GM12874 (cell line): ENCODE results near the gene NPAS2.

Source experiments
- CTCF ChIP-seq: IDR thresholded peaks from 2 replicates; pipeline ENCODE4 v1.5.1; 2011; ENCODE audit warnings: low read depth, mild to moderate bottlenecking, control low read depth, low read length, moderate library complexity; ENCODE audit not compliant: insufficient read depth

The NPAS2 gene

DNA sequence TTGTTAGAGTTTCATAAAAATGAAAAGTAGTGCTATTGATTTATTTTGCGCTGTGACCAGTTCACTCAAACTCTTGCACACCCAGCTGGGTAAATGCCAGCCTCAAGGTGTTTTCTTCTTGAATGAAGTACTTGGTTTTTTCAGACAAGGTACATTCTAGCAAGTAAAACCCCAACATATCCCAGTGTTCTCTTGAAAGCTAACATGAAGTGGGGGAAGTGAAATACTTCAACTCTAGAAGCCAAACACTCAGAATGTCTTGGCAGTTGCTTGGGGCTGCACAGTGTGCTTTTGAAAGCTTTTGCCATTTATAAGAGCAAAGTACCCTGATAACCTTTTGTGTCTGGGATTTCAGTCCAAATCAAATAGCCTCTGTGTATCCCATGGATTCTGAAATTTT is 13.4 kb downstream of the NPAS2 start:
- no peak for TF ChIP-seq CTCF

GRCh38 chr2:100834221-100834620 is 14.3 kb downstream of the NPAS2 start:
- TF ChIP-seq CTCF: no peak

- TF ChIP-seq CTCF: no peak
Observed at GRCh38 chr2:100835006-100835659, 15.2 kb downstream of the NPAS2 start.

DNA sequence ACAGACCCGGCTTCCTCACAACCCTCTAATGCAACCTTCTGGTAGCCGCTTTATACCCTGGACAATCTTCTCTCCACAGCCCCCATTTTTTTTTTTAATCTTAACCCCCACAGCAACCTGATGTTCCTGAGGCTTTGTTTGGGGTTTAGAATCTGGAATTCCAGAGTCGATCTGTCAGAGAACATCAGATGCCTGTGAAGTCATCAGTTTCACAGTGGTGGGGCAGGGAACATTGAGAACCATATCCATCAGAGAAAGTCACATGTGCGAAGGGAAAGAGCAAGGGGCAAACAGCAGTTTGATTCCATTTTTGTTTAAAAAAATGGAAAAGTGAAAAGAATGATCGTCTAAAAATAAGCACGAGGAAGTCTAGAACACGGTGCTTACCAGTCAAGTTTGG is 20.6 kb downstream of the NPAS2 start:
- no peak for TF ChIP-seq CTCF

- no peak for TF ChIP-seq CTCF
Observed at GRCh38 chr2:100842241-100842922, 22.4 kb downstream of the NPAS2 start.

DNA sequence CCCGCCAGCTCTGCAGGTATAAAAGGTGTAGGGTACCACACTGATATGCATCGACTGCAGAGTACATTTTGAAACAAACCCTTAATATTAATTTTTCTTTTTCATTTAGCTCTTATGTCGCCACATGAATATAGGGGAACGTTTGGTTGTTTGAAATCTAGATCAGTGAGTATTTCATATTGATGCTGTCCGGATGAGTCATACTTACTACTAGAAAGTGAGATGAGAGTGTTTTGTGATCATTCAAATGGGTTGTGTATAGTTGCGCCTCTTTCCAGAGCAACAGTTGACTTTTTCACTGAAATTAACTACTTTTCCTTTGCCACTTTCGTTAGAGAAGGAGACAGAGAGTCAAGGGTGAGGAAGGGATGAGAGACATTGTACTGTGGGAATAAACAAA is 24.6 kb downstream of the NPAS2 start:
- no peak for TF ChIP-seq CTCF

DNA sequence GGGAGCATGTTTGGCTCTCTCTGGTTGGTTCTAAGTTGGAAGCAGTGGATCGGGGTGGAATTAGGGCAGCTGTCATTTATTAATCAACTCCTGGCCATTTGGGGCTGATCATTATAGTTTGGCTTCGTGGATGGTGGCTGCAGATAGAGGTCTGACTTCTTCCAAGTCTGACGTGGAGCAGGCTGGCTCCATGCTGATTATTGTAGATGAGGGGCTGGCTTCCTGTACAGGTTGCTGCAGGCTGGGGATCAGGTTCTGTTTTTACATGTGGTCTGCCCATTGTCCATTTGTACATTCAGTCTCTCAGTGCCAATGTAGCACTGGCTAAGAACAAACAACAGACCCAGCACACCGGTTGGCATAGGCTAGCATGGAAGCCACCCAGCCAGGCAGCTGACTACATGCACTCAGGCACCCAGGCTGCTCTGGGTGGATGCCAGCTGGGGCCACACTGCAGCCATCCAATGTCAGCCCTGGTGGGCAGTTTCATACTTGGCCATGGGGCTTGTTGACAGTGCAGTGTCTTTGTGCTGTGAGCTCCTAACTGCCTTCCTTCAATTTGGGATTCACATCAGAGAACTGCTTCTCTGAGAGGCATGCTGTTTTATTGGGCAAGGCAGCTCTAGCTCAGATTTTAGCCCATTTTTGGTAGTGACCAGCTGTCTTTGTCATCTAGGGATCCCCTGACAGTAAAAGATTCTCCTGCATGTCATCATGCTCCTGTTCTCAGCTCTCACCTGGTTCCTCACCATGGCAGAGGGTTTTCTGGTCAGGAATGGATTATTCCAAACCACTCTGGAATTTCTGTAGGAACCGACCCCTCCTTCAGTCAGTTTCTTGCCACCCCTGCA is 25.4 kb downstream of the NPAS2 start:
- no peak for TF ChIP-seq CTCF
